GM10266 (cell line): ENCODE results near the gene KCNH1.
A peak's percentile ranks its signal among the peaks of the same experiment; 100 is the strongest.

Source experiments
- DNase-seq: peaks from one replicate; pipeline ENCODE4 v3.0.0; 2012; ENCODE audit errors: extremely low spot score
- TF ChIP-seq, protein P1 (sequence below): IDR thresholded peaks from 2 replicates; pipeline ENCODE4 v1.5.1; 2012; ENCODE audit warnings: mild to moderate bottlenecking, low read depth; ENCODE audit not compliant: control insufficient read depth, insufficient read depth; ENCODE audit errors: missing control alignments

Gene KCNH1

GRCh38 chr1:211153932-211154331 lies 20.0 kb upstream of the KCNH1 start:
- no peak for DNase-seq
- TF ChIP-seq, protein P1, sequence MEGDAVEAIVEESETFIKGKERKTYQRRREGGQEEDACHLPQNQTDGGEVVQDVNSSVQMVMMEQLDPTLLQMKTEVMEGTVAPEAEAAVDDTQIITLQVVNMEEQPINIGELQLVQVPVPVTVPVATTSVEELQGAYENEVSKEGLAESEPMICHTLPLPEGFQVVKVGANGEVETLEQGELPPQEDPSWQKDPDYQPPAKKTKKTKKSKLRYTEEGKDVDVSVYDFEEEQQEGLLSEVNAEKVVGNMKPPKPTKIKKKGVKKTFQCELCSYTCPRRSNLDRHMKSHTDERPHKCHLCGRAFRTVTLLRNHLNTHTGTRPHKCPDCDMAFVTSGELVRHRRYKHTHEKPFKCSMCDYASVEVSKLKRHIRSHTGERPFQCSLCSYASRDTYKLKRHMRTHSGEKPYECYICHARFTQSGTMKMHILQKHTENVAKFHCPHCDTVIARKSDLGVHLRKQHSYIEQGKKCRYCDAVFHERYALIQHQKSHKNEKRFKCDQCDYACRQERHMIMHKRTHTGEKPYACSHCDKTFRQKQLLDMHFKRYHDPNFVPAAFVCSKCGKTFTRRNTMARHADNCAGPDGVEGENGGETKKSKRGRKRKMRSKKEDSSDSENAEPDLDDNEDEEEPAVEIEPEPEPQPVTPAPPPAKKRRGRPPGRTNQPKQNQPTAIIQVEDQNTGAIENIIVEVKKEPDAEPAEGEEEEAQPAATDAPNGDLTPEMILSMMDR: no peak

GRCh38 chr1:211148366-211148765 lies 14.4 kb upstream of the KCNH1 start:
- TF ChIP-seq, protein P1: no peak
- DNase-seq: no peak

DNA sequence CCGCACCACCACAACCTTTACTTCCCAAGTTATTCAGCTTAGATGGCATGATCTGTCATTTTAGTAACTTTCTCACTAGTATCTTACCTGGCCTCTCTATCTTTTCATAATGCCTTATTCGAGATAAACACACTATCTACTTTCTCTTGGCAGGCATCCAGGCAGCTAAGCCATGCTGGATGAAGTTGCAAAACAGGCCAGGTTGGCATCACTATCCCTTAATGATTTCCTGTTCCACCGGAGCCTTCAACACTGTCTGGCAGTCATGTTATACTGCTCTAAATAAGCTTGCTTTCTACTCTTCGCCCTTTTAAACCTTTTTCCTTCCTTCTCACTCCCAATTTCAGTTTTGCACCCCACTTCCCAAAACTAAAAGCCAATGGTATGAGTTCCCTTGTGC lies 12.0 kb upstream of the KCNH1 start:
- TF ChIP-seq, protein P1: no peak
- DNase-seq: no peak

GRCh38 chr1:211135342-211135950 lies 1.5 kb upstream of the KCNH1 start:
- DNase-seq: peak; percentile 45
- TF ChIP-seq, protein P1: peak; percentile 51

DNA sequence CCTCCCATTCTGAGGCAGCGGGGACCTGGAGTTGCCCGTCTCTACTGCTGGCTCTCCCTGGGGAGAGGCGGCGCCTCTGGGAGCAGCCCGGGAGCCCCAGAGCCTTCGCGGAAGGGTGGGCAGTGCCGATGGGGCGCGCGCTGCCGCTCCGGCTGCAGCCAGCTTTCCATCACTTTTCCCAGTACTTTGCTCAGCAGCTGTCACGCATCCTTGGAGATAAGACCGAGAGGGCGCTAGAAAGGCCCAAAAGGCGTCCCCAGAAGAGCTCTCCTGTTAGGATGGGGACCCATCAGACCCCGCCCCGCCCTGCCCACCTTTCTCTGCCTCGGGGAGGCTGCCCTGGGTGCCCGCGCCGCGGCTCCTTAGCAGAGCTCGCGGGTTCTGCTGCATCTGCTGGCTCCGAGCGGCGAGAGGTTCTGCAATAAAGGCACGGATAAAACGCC lies 534 bp downstream of the KCNH1 start:
- TF ChIP-seq, protein P1: no peak

GRCh38 chr1:211132721-211133392 lies 1.1 kb downstream of the KCNH1 start:
- DNase-seq: no peak
- TF ChIP-seq, protein P1: no peak

More for the DNA sequence above, 534 bp downstream of the KCNH1 start:
- no peak for DNase-seq

- TF ChIP-seq, protein P1: no peak
- no peak for DNase-seq
Measured at GRCh38 chr1:211129776-211130175, 4.2 kb downstream of the KCNH1 start.
